WTC11 (cell line): ENCODE results near the gene CASP3.

Source experiments
- ATF3 ChIP-seq: sonication (generic); formaldehyde crosslinking; conservative IDR thresholded peaks from 2 replicates; pipeline ENCODE4 v1.8.1; 2022; ENCODE audit warnings: mild to moderate bottlenecking, missing genetic modification reagents
- CTCF ChIP-seq: fragments of 200-600 bp; IDR thresholded peaks from 2 replicates; pipeline ENCODE4 v1.8.0; 2022; ENCODE audit warnings: antibody characterized with exemption
- E2F1 ChIP-seq: sonication (generic); formaldehyde crosslinking; IDR thresholded peaks from 2 replicates; pipeline ENCODE4 v1.8.0; 2022; ENCODE audit warnings: mild to moderate bottlenecking, missing genetic modification reagents
- USF2 ChIP-seq: sonication (generic); formaldehyde crosslinking; IDR thresholded peaks from 2 replicates; pipeline ENCODE4 v1.8.1; 2023; ENCODE audit warnings: mild to moderate bottlenecking, missing genetic modification reagents, moderate library complexity
- ZBTB43 ChIP-seq: sonication (generic); formaldehyde crosslinking; IDR thresholded peaks from 2 replicates; pipeline ENCODE4 v1.8.1; 2023; ENCODE audit warnings: mild to moderate bottlenecking, missing genetic modification reagents

GRCh38 chr4:184674011-184674410, 24.8 kb upstream of the CASP3 start:
- TF ChIP-seq ATF3 (CRISPR knock-in tag): no peak
- no peak for TF ChIP-seq CTCF
- no peak for TF ChIP-seq E2F1 (CRISPR knock-in tag)
- TF ChIP-seq USF2 (CRISPR knock-in tag): no peak
- no peak for TF ChIP-seq ZBTB43 (CRISPR knock-in tag)
